HG02610 (cell line): ENCODE measurements around the gene PPP1R3E.
"Not testable (repeated sequence)": the region's sequence is repeated elsewhere in the genome, so short reads cannot be mapped to it uniquely, and the experiment has no call there.

ENCODE experiments used
- ATAC-seq: cut with Tn5 transposase; IDR thresholded peaks from one replicate; pipeline ENCODE4 v1.9.1; 2021; ENCODE audit warnings: mild to moderate bottlenecking, moderate library complexity; ENCODE audit not compliant: unreplicated experiment

Gene PPP1R3E

GRCh38 chr14:23302290-23303225, at the start of gene PPP1R3E:
PPP1R3E (minus strand) TSS chr14:23302859; CDS start chr14:23302576, 283 bp downstream.
- ATAC-seq: peak; percentile 32

DNA sequence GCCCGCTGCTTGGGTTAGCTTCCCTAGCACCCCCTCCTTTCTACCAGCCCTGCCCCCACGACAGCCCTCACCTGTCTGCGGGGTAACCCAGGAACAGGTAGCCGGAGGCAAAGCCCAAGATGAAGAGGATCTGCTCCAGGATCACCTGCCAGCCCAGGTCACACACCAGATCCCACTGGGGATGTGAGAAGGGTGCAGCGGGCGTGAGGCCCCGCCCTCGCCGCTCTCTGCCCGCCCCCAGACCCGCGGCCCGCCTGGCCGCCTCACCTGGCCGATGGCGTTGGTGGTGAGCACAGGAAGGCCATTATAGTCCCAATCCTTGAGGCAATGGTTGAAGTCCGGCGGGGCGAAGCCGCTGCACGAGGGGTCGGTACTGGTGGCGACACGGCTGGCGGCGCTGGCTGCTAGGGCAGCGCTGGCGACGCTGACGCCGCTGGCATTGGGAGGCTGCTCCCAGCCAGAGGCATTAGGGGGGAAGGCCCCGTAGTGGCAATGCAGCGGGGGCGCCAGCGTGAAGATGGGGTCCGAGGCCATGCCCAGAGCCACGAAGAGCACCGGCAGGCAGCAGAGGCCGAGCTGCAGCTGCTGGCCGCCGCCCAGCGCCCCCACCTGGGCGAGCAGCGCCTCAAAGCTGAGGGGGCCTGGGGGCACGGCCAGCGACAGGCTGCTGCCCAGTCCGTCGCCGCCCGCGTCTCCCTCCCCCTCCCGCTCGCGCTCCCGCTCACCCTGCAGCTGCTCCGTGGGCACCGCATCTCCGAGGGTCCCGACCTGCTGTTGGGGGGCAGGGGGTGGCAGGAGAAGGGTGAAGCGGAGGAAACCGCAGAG, 49.2 kb upstream of the PPP1R3E start:
- ATAC-seq: no peak

- no peak for ATAC-seq
These were observed 46.6 kb upstream of the PPP1R3E start for GRCh38 chr14:23349156-23349845.

- ATAC-seq: no peak
These were observed 45.6 kb upstream of the PPP1R3E start for GRCh38 chr14:23348297-23348655.

DNA sequence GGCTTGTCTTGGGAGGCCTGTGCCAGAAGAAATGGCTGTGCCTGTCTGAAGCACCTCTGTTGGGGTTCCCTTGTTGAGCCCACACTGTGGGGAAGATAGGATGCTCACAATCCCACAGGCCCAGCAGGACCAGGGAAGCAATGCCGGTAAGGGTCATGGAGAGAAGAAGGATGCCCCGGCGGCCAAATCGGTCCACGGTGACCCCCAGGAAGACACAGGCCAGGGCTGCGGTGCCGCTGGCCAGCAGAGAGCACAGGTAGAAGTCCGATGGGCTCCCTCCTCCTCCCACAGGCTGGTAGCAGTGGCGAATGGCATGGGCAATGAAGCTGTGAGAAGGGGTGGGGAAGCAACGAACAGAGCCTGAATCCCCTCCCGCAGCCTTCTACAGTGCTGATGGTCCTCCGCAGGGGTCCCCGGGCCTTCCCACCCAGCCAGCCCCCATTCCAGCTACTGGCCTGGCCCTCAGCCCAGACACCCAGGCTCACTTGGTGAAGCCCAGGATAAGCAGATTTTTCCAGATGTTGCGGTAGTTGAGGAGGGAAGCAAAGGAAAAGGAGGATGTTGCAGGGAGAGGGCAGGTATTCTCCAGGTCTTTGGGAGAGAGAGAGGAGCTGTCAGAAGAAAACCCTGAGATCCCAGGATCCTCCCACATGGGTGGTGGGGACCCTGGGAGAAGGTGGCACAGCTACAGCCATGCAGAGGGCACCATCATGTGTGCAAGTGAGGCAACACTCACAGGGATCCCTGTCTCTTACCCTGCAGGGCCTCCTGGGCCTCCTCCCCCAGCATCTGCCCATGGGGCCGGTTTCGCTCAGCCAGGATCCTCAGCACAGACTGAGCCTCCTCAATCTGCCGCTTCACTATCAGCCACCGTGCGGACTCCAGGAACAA, 45.0 kb upstream of the PPP1R3E start:
- ATAC-seq: no peak

DNA sequence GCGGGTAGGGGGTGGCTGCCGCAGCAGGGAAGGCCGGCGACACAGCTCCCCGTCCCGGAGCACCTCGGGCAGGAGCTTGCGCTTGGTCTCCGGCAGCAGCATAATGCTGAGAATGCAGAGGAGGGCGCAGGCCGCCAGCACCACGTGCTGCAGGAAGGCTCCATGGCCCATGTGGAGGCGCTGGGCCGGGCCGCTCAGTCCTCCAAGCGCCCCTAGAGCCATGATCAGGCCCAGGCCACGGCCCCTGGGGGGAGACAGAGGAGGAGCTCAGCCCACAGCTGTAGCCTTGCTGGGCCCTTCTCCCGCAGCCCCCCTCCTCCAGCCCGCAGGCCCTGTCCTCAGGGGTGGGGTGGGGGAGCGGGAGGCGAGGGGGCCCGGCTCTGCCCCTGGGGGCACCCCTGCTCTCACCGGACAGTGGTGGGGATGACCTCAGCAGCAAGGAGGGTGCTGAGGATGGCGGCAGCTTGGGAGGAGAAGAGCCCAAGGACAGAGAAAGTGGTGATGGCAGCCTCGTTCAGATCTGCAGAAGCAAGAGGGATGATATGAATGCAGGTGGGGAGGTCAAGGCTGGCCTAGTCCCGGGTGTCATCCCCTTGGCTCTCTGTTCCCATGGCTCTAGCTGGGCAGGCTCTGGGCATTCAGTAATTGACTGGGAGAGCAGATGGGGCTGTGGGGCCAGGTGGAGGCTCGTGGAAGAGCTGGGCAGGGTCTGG, 44.2 kb upstream of the PPP1R3E start:
- no peak for ATAC-seq

- no peak for ATAC-seq
These were observed 43.5 kb upstream of the PPP1R3E start for GRCh38 chr14:23345987-23346692.

DNA sequence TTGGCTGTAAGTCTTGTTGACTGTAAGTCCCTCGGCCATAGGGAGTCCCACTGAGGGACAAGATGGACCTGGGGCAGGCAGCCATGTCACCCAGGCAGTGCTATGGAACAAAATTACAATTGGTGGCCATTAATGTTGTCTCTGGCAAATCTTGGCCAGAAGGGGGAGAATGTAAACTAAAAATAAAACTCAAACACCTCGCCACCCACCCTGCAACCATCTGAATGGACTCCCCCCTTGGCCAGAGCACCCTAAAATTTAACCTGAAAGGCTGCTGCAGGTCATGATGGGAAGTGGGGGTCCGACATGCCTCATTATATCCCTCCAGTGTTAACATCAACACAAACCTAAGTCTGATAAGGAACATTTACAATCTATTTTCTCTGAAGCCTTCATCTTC, 41.8 kb upstream of the PPP1R3E start:
- ATAC-seq: no peak

DNA sequence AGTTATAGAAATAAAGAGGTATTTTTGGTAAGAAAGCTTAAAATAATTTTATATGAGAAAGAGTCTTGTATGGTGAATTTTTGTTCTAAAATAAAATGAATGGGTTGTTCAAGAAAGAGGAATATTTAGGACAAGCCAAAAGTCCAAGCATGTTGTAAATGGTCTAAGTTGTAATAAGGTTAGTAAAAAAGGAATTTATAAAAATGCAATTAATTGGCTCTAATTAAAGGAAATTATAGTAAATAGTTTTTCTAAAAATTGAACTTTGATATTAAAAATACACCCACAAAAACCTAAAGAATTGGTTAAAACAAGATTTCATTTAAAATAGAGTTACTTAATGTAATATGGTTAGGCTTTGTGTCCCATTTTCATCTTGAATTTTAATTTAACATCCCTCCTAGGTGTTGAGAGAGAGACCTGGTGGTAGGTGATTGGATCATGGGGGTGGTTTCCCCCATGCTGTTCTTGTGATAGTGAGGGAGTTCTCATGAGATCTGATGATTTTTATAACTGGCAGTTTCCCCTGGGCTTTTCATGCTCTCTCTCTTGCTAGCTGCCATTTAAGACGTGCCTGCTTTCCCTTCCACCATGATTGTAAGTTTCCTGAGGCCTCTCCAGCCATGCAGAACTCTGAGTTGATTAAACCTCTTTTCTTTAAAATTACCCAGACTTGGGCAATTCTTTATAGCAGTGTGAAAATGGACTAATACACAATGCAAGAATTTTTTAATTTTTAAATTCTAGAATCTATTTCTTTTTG, 37.0 kb upstream of the PPP1R3E start:
- no peak for ATAC-seq

GRCh38 chr14:23335623-23336022, 33.0 kb upstream of the PPP1R3E start:
- no peak for ATAC-seq

DNA sequence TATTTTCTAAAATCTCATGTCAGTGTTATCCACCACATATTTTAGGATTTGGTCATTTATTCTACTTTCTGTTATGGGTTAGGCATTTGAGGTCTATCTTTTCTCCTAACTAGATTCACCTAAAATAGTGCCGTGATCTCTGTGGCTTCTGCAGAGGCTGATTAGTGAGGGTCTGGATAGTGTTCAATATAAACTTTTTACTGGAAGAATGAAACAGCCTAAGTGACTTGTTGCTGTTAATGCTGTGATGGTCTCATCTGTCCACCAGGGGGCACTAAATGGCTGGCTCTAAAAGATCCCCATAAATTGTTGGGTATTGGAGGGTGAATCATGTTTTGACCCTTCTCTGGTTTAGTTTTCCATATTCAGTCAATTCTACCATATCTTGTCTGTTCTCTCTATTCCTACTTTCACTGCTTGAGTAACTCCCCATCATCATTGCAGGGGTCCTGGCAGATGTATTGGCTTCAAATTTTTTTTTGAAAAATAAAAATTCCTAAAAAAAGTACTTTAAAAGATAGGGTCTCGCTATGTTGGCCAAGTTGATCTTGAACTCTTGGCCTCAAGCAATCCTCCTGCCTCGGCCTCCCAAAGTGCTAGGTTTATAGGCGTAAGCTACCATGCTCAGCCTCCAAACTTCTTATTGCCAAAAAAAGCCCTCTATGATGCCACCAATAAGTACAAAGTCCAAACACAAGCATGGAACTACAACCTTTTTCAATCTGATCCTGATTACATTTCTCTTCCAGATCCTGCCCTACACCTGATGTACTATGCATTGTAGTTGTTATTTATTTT, 25.5 kb upstream of the PPP1R3E start:
- no peak for ATAC-seq

DNA sequence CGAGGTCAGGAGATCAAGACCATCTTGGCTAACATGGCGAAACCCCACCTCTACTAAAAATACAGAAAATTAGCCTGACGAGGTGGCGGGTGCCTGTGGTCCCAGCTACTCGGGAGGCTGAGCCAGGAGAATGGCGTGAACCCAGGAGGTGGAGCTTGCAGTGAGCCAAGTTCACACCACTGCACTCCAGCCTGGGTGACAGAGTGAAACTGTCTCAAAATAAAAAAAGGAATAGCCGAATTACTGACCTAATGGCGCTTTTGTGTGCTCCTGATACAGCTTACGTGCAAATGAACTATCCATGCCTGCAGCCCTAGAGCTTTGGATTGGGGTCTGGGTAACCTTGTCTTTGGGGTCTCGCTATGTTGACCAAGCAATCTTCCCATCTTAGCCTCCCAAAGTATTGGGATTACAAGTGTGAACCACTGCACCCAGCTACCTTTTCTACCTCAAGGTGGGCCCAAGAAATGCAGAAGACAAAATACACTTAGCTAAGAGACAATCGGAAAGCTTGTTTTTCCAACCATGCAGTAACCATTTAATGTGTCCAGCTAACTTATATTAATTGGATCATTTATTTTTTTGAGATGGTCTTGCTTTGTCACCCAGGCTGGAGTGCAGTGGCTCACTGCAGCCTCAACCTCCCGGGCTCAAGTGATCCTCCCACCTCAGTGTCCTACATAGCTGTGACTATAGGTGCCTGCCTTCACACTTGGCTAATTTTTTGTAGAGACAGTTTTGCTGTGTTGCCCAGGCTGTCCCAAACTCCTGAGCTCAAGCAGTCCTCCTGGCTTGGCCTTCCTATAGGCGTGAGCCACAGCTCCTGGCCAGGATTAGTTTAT, 24.1 kb upstream of the PPP1R3E start:
- ATAC-seq: no peak

GRCh38 chr14:23325746-23326145, 23.1 kb upstream of the PPP1R3E start:
- ATAC-seq: not testable (repeated sequence)

- ATAC-seq: no peak
These were observed 22.3 kb upstream of the PPP1R3E start for GRCh38 chr14:23324993-23325392.

GRCh38 chr14:23324455-23324846, 21.8 kb upstream of the PPP1R3E start:
- ATAC-seq: no peak

DNA sequence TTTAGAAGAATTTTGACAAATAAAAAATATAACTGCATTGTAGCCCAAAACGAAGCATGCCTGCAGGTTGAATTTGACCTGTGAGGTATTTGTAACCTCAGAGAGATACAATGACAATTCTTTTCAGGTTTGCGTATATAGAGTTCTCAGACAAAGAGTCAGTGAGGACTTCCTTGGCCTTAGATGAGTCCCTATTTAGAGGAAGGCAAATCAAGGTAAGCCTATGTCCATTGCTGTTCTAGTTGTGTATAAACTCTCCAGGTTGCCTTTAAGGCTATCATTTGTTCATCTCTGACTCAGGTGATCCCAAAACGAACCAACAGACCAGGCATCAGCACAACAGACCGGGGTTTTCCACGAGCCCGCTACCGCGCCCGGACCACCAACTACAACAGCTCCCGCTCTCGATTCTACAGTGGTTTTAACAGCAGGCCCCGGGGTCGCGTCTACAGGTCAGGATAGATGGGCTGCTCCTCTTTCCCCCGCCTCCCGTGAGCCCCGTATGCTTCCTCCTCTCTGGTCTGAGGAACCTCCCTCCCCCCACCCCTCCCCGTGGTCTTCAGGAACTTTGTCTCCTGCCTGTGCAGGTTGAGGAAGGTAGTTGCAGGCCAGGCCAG, 21.3 kb upstream of the PPP1R3E start:
- ATAC-seq: no peak
